GM21717 (cell line): Measurements from ENCODE around the gene DPP4.
"Not testable (repeated sequence)": the region's sequence is repeated elsewhere in the genome, so short reads cannot be mapped to it uniquely, and the experiment has no call there.

ENCODE experiments used
- ATAC-seq: cut with Tn5 transposase; IDR thresholded peaks from one replicate; pipeline ENCODE4 v1.9.1; 2021; ENCODE audit warnings: mild to moderate bottlenecking, moderate library complexity; ENCODE audit not compliant: unreplicated experiment

The DPP4 gene

GRCh38 chr2:162058973-162059668 is 14.9 kb downstream of the DPP4 start:
- peak; percentile 85 for ATAC-seq

- no peak for ATAC-seq
These were observed 16.6 kb downstream of the DPP4 start for GRCh38 chr2:162057426-162057825.

GRCh38 chr2:162056796-162057399 is 17.1 kb downstream of the DPP4 start:
- no peak for ATAC-seq

GRCh38 chr2:162053808-162054155 is 20.2 kb downstream of the DPP4 start:
- ATAC-seq: no peak

GRCh38 chr2:162053066-162053807 is 20.8 kb downstream of the DPP4 start:
- ATAC-seq: no peak

GRCh38 chr2:162050513-162050961 is 23.5 kb downstream of the DPP4 start:
- ATAC-seq: no peak

GRCh38 chr2:162049089-162049488 is 24.9 kb downstream of the DPP4 start:
- ATAC-seq: not testable (repeated sequence)

GRCh38 chr2:162044586-162044985 is 29.4 kb downstream of the DPP4 start:
- no peak for ATAC-seq

- ATAC-seq: no peak
These were observed 30.9 kb downstream of the DPP4 start for GRCh38 chr2:162043132-162043531.

GRCh38 chr2:162041485-162041884 is 32.5 kb downstream of the DPP4 start:
- ATAC-seq: no peak

- ATAC-seq: no peak
These were observed 35.3 kb downstream of the DPP4 start for GRCh38 chr2:162038725-162039124.

- ATAC-seq: no peak
These were observed 36.1 kb downstream of the DPP4 start for GRCh38 chr2:162037886-162038285.

- ATAC-seq: no peak
These were observed 36.8 kb downstream of the DPP4 start for GRCh38 chr2:162037028-162037795.

GRCh38 chr2:162035981-162036380 is 38.0 kb downstream of the DPP4 start:
- no peak for ATAC-seq

- ATAC-seq: no peak
These were observed 43.4 kb downstream of the DPP4 start for GRCh38 chr2:162030363-162031190.

GRCh38 chr2:162029287-162029901 is 44.6 kb downstream of the DPP4 start:
- no peak for ATAC-seq

GRCh38 chr2:162028511-162028910 is 45.5 kb downstream of the DPP4 start:
- ATAC-seq: no peak

GRCh38 chr2:162025121-162025911 is 48.7 kb downstream of the DPP4 start:
- ATAC-seq: no peak

GRCh38 chr2:162022290-162022945 is 51.6 kb downstream of the DPP4 start:
- ATAC-seq: no peak
